Liver (tissue), 9 donors: ENCODE results near the gene RALGPS1. TPM values are rescaled to one million over a fixed set of nuclear protein-coding genes. Genes with fewer than 3 reads are reported as not detected.

ENCODE experiments used
- DNase-seq: peaks from one replicate; pipeline ENCODE4 v3.0.0-alpha.2; 2017; ENCODE audit warnings: low spot score
- H3K27ac ChIP-seq, 2 donors: one replicate each; pipeline ENCODE4 v1.7.0; 2013; ENCODE audit warnings: inconsistent platforms in 2 of 2, low read length in 2 of 2, control low read depth in 1 of 2, low read depth in 1 of 2, mild to moderate bottlenecking in 1 of 2
- H3K27me3 ChIP-seq, 4 donors: one replicate each; pipeline versions ENCODE4 v1.6.1 to v1.7.0; 2013; ENCODE audit warnings: low read length in 3 of 4, inconsistent platforms in 1 of 4, mild to moderate bottlenecking in 1 of 4, moderate library complexity in 1 of 4; ENCODE audit not compliant: control insufficient read depth in 4 of 4, insufficient read depth in 4 of 4
- H3K36me3 ChIP-seq, 4 donors: one replicate each; pipeline versions ENCODE4 v1.6.1 to v1.7.0; 2013; ENCODE audit warnings: low read length in 3 of 4, mild to moderate bottlenecking in 3 of 4, low read depth in 1 of 4, moderate library complexity in 1 of 4; ENCODE audit not compliant: control insufficient read depth in 4 of 4, insufficient read depth in 3 of 4
- H3K4me1 ChIP-seq, 4 donors: one replicate each; pipeline versions ENCODE4 v1.6.1 to v1.7.0; 2013; ENCODE audit warnings: low read length in 3 of 4, mild to moderate bottlenecking in 3 of 4, moderate library complexity in 1 of 4; ENCODE audit not compliant: control insufficient read depth in 4 of 4, insufficient read depth in 4 of 4
- H3K4me3 ChIP-seq, 3 donors: one replicate each; pipeline versions ENCODE4 v1.6.1 to v1.7.0; 2013; ENCODE audit warnings: low read length in 3 of 3, control low read depth in 1 of 3, low read depth in 1 of 3, mild to moderate bottlenecking in 1 of 3
- H3K9ac ChIP-seq, 2 donors: one replicate each; pipeline ENCODE4 v1.7.0; 2013; ENCODE audit warnings: low read length in 2 of 2, mild to moderate bottlenecking in 2 of 2, moderate library complexity in 2 of 2, control low read depth in 1 of 2, low read depth in 1 of 2
- H3K9me3 ChIP-seq, 4 donors: one replicate each; pipeline versions ENCODE4 v1.6.1 to v1.7.0; 2013; ENCODE audit warnings: low read length in 3 of 4; ENCODE audit not compliant: control insufficient read depth in 4 of 4
- ATF3 ChIP-seq: IDR thresholded peaks from 2 replicates; pipeline ENCODE4 v1.6.1; 2016; ENCODE audit warnings: antibody characterized with exemption
- CTCF ChIP-seq: fragments of 150-350 bp; IDR thresholded peaks from 2 replicates; pipeline ENCODE4 v1.5.1; 2017; ENCODE audit warnings: improper control_type of control experiment, low read depth, low read length; ENCODE audit not compliant: missing input control
- EGR1 ChIP-seq, 2 donors: IDR thresholded peaks; 2 replicates each; pipeline ENCODE4 v1.6.1; 2016 to 2018; ENCODE audit warnings: antibody characterized with exemption in 2 of 2, low read depth in 2 of 2
- GABPA ChIP-seq, 2 donors: IDR thresholded peaks in 1 of 2; conservative IDR thresholded peaks in 1 of 2; 2 replicates each; pipeline ENCODE4 v1.6.1; 2016; ENCODE audit warnings: antibody characterized with exemption in 2 of 2, mild to moderate bottlenecking in 1 of 2, moderate library complexity in 1 of 2
- NR2F2 ChIP-seq: IDR thresholded peaks from 2 replicates; pipeline ENCODE4 v1.6.1; 2016; ENCODE audit warnings: antibody characterized with exemption
- REST ChIP-seq: IDR thresholded peaks from 2 replicates; pipeline ENCODE4 v1.6.1; 2016; ENCODE audit warnings: antibody characterized with exemption, mild to moderate bottlenecking
- SP1 ChIP-seq: IDR thresholded peaks from 2 replicates; pipeline ENCODE4 v1.6.1; 2018; ENCODE audit warnings: antibody characterized with exemption, mild to moderate bottlenecking
- TAF1 ChIP-seq: conservative IDR thresholded peaks from 2 replicates; pipeline ENCODE4 v1.6.1; 2016; ENCODE audit warnings: antibody characterized with exemption, mild to moderate bottlenecking
- ZBTB33 ChIP-seq: IDR thresholded peaks from 2 replicates; pipeline ENCODE4 v1.6.1; 2016; ENCODE audit warnings: antibody characterized with exemption
- WGBS: extraction: QIAGEN DNeasy Blood & Tissue Kit; methylation state at CpG from one replicate; pipeline ENCODE4 v1.1.7; 2013; 5-methylcytosine and 5-hydroxymethylcytosine counted together
- polyA plus RNA-seq, 2 donors: library from polyadenylated mRNA; stranded (reverse) in 1 of 2; unstranded in 1 of 2; fragments of 200-250 nt in 1 of 2; fragments of >200 nt in 1 of 2; fragmentation: Nextera tagmentation in 1 of 2; extraction: Ambion mirVana in 1 of 2; gene quantifications; one replicate each; pipeline versions ENCODE4 v1.2.1 to v1.2.3, GENCODE V29; 2013 to 2015
- total RNA-seq, 2 donors: library from RNA; depleted of rRNA; stranded (reverse); fragments of >200 nt; gene quantifications; one replicate each; pipeline ENCODE4 v1.2.3, GENCODE V29; 2014
- donor health status: healthy.
- donor health status: healthy.
- donor health status: healthy.
- donor health status: healthy.
- donor health status: healthy.

Gene RALGPS1
- total and polyA plus RNA-seq, 4 donors: 1.4 to 2.7 (median 2.0) TPM

GRCh38 chr9:127224883-127225739, 310.5 kb downstream of the RALGPS1 start:
- H3K9ac ChIP-seq: no peak overlapping the region
- H3K27me3 ChIP-seq: no peaks in the 10 kb centered on the region
- H3K9me3 ChIP-seq: no peaks in the 10 kb centered on the region
- DNase-seq: peak; percentile 98
- no peak overlapping the region for H3K27ac ChIP-seq
- H3K4me1 ChIP-seq: peaks cover 0 to 13% (median 5%) of the 10 kb centered on the region in 4 donors
- H3K36me3 ChIP-seq: no peaks in the 10 kb centered on the region
- H3K4me3 ChIP-seq: peak overlapping the region; percentile 58 to 79 (median 75)
- peak; percentile 61 for TF ChIP-seq SP1
- TF ChIP-seq EGR1 (IDR thresholded peaks at IDR 0.05; ENCODE audit: low read depth in 2 of 2): no peak
- 2% methylated on average over 106 of the region's 106 CpGs for WGBS

GRCh38 chr9:127225801-127226625, 311.4 kb downstream of the RALGPS1 start:
- no peak overlapping the region for H3K9ac ChIP-seq
- no peaks in the 10 kb centered on the region for H3K9me3 ChIP-seq
- 43% methylated on average over 42 of the region's 42 CpGs for WGBS
- TF ChIP-seq REST: no peak
- no peak for TF ChIP-seq EGR1 (IDR thresholded peaks at IDR 0.05; ENCODE audit: low read depth in 2 of 2)
- no peak overlapping the region for H3K27ac ChIP-seq
- no peaks in the 10 kb centered on the region for H3K36me3 ChIP-seq
- H3K4me1 ChIP-seq: peaks cover 0 to 13% (median 5%) of the 10 kb centered on the region in 4 donors
- H3K4me3 ChIP-seq: peak overlapping the region in 1 of 3 donors; percentile 75
- no peak for DNase-seq
- no peaks in the 10 kb centered on the region for H3K27me3 ChIP-seq

GRCh38 chr9:127229691-127230417, 315.3 kb downstream of the RALGPS1 start:
- Histone ChIP-seq H3K9me3 (no peaks in the 10 kb centered on the region), H3K4me3 (no peak overlapping the region), H3K27me3 (no peaks in the 10 kb centered on the region), H3K4me1 (peaks cover 0 to 9% (median 2%) of the 10 kb centered on the region in 4 donors), H3K36me3 (no peaks in the 10 kb centered on the region), H3K9ac (no peak overlapping the region), H3K27ac (no peak overlapping the region)
- no peak for DNase-seq
- 94% methylated on average over 4 of the region's 4 CpGs for WGBS
- TF ChIP-seq TAF1: no peak
- TF ChIP-seq REST: no peak
- no peak for TF ChIP-seq CTCF
- no peak for TF ChIP-seq ZBTB33
- no peak for TF ChIP-seq ATF3
- TF ChIP-seq SP1: no peak
- TF ChIP-seq GABPA (IDR thresholded peaks at IDR 0.05 in 1 of 2, conservative IDR thresholded peaks at IDR 0.05 in 1 of 2): no peak
- TF ChIP-seq NR2F2: no peak
